Muscle of back (tissue), 11 donors: ENCODE measurements around the gene CCDC89. TPM values are rescaled to one million over a fixed set of nuclear protein-coding genes. Genes with fewer than 3 reads are reported as not detected.
"Not testable (repeated sequence)": the region's sequence is repeated elsewhere in the genome, so short reads cannot be mapped to it uniquely, and the experiment has no call there.

Source experiments
- DNase-seq, 3 donors: peaks; one replicate each; pipeline versions ENCODE4 v3.0.0 to v3.0.0-alpha.2; 2013
- polyA plus RNA-seq, 10 donors: library from polyadenylated mRNA; unstranded; fragments of 120-200 nt; gene quantifications; one replicate each; pipeline ENCODE4 v1.2.1, GENCODE V29; 2013; ENCODE audit not compliant: insufficient read length in 10 of 10

Gene CCDC89
- polyA plus RNA-seq, 10 donors, result 1.1 to 2.5 (median 1.7) TPM

DNA sequence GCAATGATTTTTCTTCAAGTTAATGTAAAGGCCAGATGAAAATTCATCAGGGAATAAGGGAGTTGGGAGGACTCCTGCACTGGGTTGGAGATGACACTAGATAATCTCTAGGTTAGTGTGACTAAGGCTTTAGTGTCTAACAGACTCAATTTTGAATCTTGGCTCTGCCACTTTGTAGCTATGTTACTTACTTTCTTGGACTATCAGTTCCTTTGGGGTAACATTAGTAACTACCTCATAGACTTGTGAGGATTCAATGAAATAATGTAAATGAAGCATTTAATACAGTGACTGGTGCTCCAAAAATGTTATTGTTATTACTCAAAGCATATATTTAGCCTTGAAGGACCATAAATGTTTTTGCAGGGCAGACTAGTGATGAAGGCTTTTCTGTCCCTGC is 9.6 kb upstream of the CCDC89 start:
- no peak for DNase-seq

DNA sequence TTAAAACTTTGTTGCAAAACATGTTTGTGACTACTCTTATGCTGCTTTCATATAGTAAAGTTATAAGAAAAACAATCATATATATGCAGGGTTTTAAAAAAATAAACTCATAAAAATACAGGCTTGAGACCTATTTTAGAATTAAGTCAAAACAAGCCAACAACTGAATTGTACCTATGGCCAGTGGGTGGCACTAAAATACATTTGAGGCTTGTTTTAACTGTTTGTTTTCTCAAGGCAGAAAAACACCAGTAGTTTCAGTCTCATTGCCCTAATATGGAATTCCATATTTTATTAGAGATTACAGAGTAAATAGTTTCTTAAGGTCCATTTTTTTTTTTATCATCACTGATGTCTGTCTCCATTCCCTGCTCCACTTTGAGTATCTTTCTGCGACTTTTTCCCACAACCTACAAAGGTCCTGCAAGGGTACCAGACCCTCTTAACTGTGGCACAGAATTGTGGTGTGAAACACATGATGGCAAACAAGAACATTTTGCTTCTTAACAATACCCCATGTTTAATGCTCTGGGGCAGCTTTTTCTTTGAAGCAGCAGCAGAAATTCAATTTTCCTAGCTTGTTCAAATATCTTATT is 8.5 kb upstream of the CCDC89 start:
- DNase-seq, result peak in 2 of 3 donors; percentile 24 to 39

DNA sequence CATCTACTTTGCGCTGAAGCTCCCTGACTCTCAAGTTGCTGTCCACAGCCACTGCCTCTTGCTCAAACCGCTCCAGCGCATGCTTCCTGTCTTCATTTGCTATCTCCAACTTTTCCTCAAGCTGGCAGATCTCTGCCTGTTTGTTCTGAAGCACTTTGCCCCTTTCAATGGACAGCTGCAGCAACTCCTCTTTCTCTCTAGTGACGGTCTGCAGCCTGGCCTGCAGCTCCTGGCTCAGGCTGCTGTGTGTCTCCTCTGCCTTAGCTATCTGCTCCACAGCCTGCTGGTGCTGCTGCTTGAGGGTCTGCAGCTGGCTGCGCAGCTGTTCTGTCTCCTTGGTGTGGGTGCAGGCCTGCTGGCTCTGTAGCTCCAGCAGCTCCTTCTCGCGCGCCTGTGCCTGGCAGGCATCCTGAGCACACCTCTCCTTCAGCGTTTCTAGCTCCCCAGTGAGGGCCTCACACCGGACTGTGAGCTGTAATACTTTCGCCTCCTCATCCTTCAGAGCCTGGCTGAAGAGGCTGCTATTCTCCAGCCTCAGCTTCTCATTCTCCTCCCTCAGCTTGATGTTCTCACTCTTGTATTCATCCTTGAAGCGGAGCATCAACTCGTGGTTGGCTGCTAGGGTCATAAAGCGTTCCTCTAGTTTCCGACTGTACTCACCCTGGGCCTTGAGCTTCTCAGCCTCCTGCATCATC is 723 bp downstream of the CCDC89 start:
- peak in 2 of 3 donors; percentile 61 to 87 for DNase-seq

DNA sequence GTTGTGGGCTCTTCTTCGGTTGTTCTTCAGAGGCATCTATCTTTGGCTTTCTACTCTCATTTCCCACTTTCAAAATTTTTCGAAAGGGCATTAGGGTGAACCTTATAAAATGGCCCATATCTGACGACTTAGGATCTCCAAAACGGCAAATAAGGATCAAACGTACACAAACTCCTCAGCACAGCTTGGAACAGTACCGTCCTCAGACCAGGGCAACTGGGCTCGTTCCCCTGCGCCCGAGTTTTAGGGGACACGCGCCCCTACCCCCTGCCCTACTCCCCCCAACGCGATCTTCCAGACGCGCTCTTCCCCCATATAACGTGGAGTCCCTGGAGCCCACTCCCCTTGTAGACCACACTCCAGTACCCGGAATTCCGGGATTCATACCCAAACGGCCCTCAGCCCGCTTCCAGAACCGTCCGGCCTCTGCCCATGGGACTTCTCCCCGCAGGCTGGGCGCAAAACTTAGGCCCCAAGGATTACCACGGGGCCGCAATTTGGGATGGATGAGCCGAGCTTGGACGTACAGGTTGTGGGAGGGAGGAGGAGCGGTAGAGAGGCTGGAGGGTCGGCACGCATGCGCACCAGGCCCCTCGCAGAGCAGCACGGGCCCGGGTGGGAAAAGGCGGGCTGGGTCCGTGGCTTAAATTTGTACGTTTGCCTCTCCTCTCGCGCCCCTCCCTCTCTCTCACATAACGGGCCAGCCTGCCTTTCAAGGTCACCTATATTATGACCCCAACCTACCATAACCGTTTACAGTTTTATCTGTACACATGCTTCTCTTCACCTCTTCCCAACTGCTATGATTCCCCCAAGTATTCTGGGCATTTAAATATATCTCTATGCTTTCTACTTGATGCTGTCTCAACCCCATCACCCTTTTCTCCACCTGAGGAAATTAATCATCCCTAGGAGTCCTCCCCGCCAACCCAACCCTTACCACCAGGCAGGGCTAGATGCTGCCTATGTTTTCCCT is 3.4 kb downstream of the CCDC89 start:
- DNase-seq, result peak; percentile 65 to 91 (median 81)

DNA sequence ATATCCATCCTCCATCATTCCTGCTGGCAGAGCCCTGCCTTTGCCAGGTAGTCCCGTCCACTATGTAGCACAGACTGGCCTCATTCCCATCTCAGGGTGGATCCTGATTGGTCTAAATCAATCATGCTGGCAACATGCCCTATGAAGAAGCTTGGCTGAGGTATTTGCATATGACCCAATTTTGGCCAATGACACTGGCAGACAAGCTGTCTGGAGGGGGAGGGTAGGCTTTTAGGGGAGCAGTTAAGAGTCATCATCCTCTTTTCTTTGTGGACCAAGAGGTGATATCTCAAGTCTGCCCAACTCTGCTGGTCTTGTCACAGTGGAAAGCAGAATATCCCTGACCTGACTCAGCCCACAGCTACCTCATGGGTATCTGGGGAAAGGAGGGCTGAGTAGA is 5.1 kb downstream of the CCDC89 start:
- DNase-seq, result no peak

DNA sequence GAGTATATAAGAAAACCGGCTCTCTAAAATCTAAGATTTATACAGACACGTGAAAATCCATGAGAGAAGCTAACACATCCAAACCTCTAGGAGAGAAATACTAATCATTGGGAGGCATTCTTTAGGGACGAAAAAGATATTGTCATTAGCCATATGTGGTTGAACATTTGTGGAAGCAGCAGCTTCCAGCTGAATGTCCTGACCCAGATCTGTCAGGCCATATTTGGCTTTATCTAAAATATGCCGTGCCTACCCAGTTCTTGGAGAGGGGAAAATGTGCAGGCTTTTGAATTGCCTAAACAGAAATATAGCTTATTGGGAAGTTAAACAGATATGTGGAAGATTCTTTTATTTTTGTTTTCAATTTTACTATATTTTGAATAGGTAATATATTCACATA is 6.4 kb downstream of the CCDC89 start:
- DNase-seq, result no peak

DNA sequence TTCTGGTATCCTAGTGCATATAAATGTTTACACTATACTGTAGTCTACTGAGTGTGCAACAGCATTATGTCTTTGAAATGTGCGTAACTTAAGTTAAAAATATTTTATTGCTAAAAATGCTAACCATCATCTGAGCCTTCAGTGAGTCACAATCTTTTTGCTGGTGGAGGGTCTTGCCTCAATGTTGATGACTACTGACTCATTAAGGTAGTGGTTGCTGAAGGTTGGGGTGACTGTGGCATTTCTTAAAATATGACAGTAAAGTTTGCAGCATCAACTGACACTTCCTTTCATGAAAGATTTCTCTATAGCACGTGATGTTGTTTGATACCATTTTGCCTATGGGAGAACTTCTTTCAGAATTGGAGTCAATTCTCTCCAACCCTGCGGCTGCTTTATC is 12.6 kb downstream of the CCDC89 start:
- no peak for DNase-seq

DNA sequence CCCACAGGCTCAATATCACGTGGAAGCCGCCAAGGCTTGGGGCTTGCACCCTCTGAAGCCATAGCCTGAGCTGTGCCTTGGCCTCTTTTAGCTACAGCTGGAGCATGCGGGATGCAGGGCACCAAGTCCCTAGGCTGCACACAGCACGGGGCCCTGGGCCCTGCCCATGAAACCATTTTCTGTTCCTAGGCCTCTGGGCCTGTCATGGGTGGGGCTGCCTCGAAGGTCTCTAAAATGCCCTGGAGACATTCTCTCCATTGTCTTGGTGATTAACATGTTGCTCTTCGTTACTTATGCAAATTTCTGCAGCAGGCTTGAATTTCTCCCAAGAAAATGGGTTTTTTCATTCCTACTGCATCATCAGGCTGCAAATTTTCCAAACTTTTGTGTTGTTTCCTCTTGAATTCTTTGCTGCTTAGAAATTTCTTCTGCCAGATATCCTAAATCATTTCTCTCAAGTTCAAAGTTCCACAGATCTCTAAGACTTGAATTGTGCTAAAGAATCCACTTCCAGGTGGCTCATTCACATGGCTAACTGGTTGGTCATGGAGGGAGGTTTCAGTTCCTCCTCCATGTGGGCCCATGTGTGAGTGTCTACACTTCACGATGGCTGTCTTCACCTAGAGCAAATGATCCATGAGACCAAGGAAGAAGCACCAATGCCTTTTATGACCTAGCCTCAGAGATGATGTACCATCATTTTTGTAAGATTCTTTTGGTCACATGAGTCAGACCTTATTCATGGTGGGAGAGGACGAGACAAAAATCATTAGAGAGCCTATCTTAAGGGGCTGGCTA is 13.7 kb downstream of the CCDC89 start:
- peak in 1 of 3 donors; percentile 54 for DNase-seq

DNA sequence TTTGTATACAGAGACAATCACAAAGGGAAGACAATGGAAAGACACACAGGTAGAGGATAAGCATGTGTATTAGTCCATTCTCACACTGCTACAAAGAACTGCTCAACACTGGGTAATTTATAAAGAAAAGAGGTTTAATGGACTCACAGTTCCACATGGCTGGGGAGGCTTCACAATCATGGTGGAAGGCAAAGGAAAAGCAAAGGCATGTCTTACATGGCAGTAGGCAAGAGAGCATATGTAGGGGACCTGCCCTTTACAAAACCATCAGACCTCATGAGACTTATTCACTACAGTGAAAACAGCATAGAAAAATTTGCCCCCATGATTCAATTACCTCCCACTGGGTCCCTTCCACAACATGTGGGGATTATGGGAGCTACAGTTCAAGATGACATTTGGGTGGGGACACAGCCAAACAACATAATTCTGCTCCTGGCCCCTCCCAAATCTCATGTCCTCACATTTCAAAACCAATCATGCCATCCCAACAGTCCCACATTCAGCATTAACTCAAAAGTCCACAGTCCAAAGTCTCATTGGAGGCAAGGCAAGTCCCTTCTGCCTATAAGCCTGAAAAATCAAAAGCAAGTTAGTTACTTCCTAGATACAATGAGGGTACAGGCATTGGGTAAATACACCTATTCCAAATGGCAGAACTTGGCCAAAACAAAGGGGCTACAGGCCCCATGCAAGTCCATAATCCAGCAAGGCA is 14.9 kb downstream of the CCDC89 start:
- DNase-seq, result not testable (repeated sequence)

DNA sequence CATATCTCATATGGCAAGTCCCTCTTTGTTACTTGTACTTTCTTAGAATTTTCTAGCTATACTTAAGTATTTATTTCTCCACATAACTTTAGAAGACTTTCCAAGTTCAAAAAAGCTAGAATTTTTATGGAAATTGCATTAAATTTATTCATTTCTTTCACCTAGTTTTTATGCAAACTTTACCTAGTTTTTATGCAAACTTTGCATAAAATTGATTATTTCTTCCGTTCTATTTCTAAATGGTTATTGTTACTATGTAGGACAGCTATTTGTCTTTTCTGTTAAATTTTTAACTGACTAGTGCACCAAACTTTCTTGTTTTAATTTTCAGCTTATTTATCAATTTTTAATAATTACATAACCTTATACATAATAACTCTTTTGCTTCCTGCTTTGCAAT is 17.8 kb downstream of the CCDC89 start:
- no peak for DNase-seq

DNA sequence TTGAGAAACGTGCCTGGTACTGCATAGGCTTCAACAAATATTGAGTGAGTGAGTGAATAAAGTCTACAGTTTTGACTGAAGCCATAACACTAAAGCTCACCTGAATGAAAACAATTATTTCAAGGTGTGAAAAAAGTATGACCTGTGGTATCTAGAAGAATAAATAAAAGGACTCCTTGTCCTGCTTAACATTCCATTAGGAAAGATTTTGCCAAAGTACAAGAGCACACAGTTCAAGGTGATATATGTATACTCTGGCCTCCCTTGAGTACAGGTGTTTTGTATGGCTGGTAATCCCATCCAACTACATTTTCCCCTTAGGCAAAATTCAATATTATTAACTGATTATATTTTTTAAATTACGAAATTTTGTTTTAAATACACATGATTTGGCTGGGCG is 19.3 kb downstream of the CCDC89 start:
- DNase-seq, result no peak

DNA sequence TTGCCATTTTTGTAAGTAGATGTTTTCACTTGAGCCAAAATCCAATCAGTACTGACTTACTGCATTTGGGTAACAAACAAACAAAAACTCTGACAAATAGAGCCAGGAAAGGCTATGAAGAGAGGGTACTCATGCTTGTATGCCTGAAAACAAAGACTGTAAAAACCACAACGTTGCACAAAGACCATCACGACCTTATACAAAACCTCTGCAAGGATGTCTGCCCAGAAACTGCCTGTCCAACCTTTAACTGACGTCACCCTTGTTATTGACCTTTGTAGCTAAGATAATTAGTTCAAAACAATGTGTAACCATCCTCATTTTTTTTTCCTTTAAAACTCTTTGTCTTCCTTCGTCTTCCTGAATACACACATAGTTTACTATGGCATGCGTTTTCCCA is 20.3 kb downstream of the CCDC89 start:
- peak in 1 of 3 donors; percentile 33 for DNase-seq

DNA sequence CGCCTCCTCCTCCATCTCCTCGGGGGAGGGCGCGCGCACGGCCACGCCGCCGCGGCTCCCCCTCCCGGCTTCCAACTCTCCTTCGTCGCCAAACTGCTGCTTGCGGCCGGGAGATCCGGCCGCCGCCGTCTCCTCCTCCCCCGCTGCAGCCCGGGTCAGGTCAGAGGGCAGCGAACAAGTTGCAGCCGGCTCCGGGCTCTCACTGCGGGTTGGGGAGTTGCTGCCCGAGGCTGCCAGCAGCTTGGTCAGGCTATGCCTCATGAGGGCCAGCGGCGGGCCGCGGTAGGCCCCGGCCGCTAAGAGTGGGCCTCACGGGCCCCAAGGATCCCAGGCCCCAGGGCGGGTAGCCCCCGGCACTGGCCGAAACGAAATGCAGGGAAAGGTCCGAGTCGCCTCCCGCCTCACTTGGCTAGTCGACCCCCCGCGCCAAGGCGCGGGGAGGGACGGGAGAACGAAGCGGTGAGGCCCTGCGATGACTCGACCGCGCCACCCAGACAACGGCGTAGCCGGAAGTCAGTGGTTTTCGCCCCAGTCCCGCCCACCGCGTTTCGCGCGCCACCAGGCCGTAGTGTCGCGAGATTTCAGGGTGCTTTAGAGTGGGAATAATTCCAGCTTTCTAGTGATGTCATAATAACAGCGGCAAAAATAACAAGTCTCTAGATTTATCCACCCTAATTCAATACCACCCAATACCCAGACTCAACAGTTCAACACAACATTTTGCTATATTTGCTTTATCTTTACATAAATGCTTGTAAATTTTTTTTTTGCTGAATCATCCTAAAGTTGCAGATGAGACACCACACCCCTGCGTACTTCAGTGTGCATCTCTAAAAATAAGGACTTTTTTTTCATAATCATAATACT is 21.1 kb downstream of the CCDC89 start, which contains the start of gene CREBZF:
CREBZF (minus strand) TSS at position 515 of the 867 bp plus-strand sequence; CDS start at position 261, 254 bp downstream.
- peak; percentile 96 to 98 (median 97) for DNase-seq

DNA sequence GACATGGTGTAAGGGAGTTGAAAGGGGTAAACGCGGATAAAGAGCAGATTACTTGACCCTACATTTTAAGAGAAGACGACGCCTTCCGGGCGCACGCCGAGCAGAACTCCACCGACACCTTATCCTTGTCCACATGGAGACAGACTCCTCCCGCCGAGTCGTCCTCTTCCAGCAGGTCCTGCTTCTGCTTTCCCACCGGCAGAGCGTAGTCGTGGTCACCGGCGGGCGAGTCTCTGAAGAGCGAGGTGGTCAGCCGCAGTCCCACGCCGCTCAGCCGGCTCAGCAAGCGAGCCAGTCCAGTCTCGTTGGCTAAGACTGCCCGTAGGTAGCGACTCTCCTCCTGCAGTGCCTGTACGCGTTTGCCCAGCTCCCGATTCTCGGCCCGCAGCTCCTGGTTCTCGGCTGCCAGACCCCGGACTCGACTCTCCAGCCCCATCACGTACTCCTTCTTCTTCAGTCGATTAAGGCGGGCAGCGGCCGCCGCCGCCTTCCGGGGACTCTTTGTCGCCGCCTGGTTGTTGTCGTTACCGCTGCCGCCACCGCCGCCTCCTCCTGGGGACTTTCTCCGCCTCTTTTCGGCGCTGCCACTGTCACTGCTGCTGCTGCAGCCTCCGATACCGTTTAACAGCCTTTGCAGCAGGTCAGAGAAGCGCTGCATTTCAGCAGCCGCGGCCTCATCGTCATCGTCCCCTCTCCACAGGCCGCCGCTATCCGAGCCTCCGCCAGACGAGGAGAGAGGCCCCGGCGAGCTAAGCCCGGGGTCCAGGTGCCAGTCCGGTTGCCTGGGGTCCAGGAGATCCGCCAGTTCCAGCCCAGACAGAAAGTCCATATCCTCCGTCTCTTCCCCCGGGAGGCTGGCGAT is 22.0 kb downstream of the CCDC89 start:
- peak; percentile 63 to 93 (median 75) for DNase-seq

DNA sequence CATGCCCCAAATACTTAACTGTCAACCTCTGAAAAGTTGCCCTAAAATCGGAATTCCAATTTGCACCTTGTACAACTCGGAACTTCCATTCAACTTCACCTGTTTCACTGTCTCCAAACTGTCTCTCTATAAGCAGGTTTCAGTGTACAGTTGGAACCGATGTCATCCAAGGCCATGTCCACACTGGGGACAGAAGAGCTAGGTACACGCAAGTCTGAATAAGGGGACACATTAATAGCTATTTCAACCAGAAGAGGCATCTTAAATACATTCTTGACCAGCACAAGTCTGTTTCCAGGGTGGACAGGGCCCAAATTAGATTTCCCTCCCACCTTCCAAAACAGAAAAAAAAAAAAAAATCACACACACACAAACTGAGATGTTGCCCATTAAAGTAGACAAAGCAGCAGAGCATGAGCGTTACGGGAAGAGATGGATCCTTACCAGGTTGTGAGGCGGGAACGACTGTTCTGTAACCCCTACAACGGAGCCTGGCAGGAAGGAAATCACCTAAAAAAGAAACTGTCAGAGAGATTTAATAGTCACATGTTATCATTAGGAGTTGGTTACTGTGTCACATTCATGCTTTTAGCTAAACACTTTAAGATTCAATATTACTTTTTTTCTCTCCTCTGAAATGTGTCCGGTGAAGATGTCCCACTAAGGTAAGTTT is 22.8 kb downstream of the CCDC89 start:
- peak in 1 of 3 donors; percentile 30 for DNase-seq

DNA sequence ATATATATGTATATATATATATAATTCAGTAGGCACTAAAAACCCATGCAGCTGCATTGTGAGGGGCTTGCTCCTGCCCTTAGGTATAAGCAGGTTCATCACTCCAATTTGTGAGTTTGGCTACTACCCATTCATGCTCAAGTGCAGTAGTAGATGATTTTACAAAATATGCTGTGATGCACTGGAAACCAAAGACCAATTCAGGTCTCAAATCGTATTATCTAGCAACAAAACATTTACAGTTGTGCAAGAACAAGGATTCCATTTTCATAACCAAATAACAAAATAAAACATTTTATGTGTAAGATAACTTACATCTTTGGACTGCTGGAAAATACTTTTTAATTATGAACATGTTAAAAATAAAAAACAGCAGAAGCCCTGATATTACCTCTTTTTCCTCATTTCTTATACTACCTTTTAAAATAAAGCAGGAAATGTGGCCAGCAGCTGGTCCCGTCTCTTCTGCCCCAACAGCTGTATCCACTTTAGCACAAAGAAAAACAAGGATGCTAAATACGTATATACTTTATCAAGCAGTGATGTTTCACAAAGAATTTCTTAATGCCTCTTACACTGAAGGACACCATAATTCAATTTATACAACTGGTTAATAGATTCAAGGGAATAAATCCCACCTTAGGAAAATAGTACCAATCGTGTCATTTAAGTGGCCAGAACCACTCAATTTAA is 23.9 kb downstream of the CCDC89 start:
- peak in 1 of 3 donors; percentile 22 for DNase-seq

DNA sequence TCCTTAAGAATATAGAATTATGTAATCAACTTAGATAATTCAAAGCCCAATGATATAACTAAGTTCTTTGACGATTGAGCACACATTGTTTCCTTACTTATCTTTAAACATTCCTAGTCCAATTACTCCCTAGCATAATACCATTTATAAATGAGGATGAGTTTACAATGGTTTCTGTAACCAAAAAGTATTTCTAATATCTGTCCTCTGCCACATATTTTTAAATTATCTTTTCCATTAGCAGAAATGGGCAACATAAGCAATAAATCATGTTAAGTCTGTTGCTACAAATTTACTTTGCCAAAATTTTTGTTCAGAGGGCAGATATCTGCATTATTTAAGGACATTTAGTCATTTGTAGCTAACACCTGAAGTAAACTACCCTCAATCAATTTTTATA is 27.8 kb downstream of the CCDC89 start:
- DNase-seq, result no peak
